ENCODE data around the gene CTBS. TPM values are rescaled to one million over a fixed set of nuclear protein-coding genes. Genes with fewer than 3 reads are reported as not detected.

The CTBS gene
- total RNA-seq, 1 experiment from 2014 or later, result 18.2 TPM

DNA sequence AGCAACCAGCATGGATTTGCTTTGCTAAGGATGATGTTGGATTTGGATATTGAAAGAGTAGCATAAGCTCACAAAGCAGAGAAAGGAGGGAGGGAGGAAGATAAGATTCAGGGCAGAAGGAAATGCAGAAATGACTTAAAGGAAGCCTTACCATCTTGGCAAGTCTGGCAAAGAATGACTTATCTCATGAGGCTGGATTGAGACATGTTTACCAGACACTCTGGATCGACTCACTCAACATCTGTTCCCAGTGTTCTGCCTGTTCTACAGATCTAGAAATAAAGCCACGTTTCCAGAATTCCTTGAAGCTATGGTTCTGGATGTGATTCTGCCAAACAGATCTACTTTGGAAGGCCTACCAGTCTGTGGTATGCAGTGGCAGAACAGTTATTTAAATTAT, 38.8 kb upstream of the CTBS start:
- DNase-seq, result no peak
- TF ChIP-seq, protein P1, sequence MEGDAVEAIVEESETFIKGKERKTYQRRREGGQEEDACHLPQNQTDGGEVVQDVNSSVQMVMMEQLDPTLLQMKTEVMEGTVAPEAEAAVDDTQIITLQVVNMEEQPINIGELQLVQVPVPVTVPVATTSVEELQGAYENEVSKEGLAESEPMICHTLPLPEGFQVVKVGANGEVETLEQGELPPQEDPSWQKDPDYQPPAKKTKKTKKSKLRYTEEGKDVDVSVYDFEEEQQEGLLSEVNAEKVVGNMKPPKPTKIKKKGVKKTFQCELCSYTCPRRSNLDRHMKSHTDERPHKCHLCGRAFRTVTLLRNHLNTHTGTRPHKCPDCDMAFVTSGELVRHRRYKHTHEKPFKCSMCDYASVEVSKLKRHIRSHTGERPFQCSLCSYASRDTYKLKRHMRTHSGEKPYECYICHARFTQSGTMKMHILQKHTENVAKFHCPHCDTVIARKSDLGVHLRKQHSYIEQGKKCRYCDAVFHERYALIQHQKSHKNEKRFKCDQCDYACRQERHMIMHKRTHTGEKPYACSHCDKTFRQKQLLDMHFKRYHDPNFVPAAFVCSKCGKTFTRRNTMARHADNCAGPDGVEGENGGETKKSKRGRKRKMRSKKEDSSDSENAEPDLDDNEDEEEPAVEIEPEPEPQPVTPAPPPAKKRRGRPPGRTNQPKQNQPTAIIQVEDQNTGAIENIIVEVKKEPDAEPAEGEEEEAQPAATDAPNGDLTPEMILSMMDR (IDR thresholded peaks at IDR 0.05; ENCODE audit: unreplicated experiment), result no peak
- CTCF ChIA-PET, result no interaction called here
- Mint-ChIP-seq H3K27me3 (ENCODE audit: unreplicated experiment) (no peaks in the 10 kb centered on the region), H3K4me3 (ENCODE audit: low read depth, unreplicated experiment) (no peak overlapping the region), H3K9me3 (ENCODE audit: low read depth, unreplicated experiment) (peaks cover 10% of the 10 kb centered on the region), H3K4me1 (ENCODE audit: low read depth, unreplicated experiment) (no peaks in the 10 kb centered on the region), H3K36me3 (ENCODE audit: insufficient read depth, unreplicated experiment) (no peaks in the 10 kb centered on the region), H3K27ac (ENCODE audit: unreplicated experiment) (no peak overlapping the region)
- no TSS peak for BruUV-seq (replicated peaks)
- intact Hi-C loops (cut with micrococcal nuclease; ENCODE audit: unreplicated experiment), result no loop called here

DNA sequence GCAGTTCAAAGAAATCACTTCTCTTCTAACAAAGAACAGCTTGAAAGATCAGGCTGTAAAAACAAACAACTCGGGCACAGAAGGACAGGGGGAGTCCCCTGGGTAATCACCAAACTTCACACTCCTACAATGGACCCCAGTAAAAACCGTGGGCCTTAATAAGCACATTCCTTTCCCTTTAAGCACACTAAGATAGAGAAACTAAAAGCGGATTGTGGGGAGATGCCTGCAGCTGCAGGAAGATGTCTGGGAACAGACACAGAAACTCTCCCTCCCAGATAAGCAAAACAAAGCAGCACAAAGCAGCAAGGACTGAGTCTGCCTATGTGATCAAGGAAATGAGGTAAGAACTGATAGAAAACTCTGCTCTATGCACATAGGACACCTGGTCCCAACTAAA, 37.6 kb upstream of the CTBS start:
- CTCF ChIA-PET, result no interaction called here
- Mint-ChIP-seq H3K27me3 (ENCODE audit: unreplicated experiment) (no peaks in the 10 kb centered on the region), H3K27ac (ENCODE audit: unreplicated experiment) (no peak overlapping the region), H3K9me3 (ENCODE audit: low read depth, unreplicated experiment) (peaks cover 10% of the 10 kb centered on the region), H3K4me1 (ENCODE audit: low read depth, unreplicated experiment) (no peaks in the 10 kb centered on the region), H3K36me3 (ENCODE audit: insufficient read depth, unreplicated experiment) (no peaks in the 10 kb centered on the region), H3K4me3 (ENCODE audit: low read depth, unreplicated experiment) (no peak overlapping the region)
- intact Hi-C loops (cut with micrococcal nuclease; ENCODE audit: unreplicated experiment), result no loop called here
- BruUV-seq (replicated peaks), result no TSS peak
- TF ChIP-seq, protein P1 (IDR thresholded peaks at IDR 0.05; ENCODE audit: unreplicated experiment), result no peak
- DNase-seq, result no peak

DNA sequence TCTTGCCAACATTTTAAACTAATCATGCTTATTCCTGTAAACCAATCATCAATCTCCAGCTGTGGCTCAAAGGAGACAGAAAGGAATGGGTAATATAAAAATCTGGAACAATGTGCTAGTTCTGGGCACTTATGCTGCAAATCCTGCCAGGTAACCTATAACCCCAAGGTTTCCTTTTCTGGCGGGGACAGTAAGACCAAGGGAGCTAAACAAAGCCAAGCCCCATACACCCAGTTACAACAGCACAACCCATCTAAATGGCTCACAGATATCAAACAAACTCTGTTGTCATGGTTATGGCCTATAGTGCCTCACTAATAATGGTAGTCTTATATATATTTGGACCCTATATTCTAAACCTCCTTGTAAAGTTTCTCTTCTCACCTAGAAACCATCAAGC, 36.9 kb upstream of the CTBS start:
- H3K9me3 Mint-ChIP-seq (ENCODE audit: low read depth, unreplicated experiment), result peaks cover 14% of the 10 kb centered on the region

DNA sequence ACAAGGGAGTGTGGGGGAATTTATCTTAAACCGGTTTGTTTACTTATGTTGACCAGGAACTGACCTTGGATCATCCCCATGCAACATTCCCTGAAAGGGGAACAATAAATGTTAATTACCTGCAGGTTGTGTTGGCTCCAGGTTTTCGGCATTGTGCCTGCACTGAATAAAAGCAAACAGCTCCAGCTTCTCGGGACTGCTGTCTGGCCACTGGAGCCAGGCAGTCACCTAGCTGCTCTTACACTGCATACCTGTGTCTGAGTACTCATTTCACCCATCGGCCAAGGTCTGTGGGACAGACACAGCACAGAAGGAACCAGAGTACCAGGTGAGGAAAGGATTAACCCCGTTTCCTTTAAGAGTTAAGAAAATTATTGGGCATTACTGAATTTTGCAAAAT, 32.7 kb upstream of the CTBS start:
- no peak for DNase-seq
- H3K4me1 Mint-ChIP-seq (ENCODE audit: low read depth, unreplicated experiment), result peaks cover 16% of the 10 kb centered on the region
- TF ChIP-seq, protein P1 (IDR thresholded peaks at IDR 0.05; ENCODE audit: unreplicated experiment), result no peak
- H3K27me3 Mint-ChIP-seq (ENCODE audit: unreplicated experiment), result no peaks in the 10 kb centered on the region
- intact Hi-C loops (cut with micrococcal nuclease; ENCODE audit: unreplicated experiment), result no loop called here
- no peak overlapping the region for H3K4me3 Mint-ChIP-seq (ENCODE audit: low read depth, unreplicated experiment)
- no peak overlapping the region for H3K27ac Mint-ChIP-seq (ENCODE audit: unreplicated experiment)
- peaks cover 12% of the 10 kb centered on the region for H3K9me3 Mint-ChIP-seq (ENCODE audit: low read depth, unreplicated experiment)
- H3K36me3 Mint-ChIP-seq (ENCODE audit: insufficient read depth, unreplicated experiment), result no peaks in the 10 kb centered on the region
- CTCF ChIA-PET, result no interaction called here
- no TSS peak for BruUV-seq (replicated peaks)

More for the DNA sequence above, 36.9 kb upstream of the CTBS start:
- BruUV-seq (replicated peaks), result no TSS peak
- no peak overlapping the region for H3K27ac Mint-ChIP-seq (ENCODE audit: unreplicated experiment)
- H3K4me1 Mint-ChIP-seq (ENCODE audit: low read depth, unreplicated experiment), result no peaks in the 10 kb centered on the region
- H3K36me3 Mint-ChIP-seq (ENCODE audit: insufficient read depth, unreplicated experiment), result no peaks in the 10 kb centered on the region
- intact Hi-C loops (cut with micrococcal nuclease; ENCODE audit: unreplicated experiment), result no loop called here
- no peak overlapping the region for H3K4me3 Mint-ChIP-seq (ENCODE audit: low read depth, unreplicated experiment)
- DNase-seq, result no peak
- no peaks in the 10 kb centered on the region for H3K27me3 Mint-ChIP-seq (ENCODE audit: unreplicated experiment)
- CTCF ChIA-PET, result no interaction called here
- TF ChIP-seq, protein P1 (IDR thresholded peaks at IDR 0.05; ENCODE audit: unreplicated experiment), result no peak

All from Calu3 (cell line).